Parathyroid adenoma (tissue), 2 donors: Measurements from ENCODE around the gene OR51B4.
"Not testable (repeated sequence)": the region's sequence is repeated elsewhere in the genome, so short reads cannot be mapped to it uniquely, and the experiment has no call there.

Experiments
- H2AFZ ChIP-seq: fragments of 300-600 bp; sonication (generic); one replicate; pipeline ENCODE4 v1.7.0; 2017; ENCODE audit warnings: antibody characterized with exemption, mild to moderate bottlenecking
- H3K27ac ChIP-seq: fragments of 300-600 bp; sonication (generic); one replicate; pipeline ENCODE4 v1.7.0; 2017
- H3K27me3 ChIP-seq: fragments of 300-600 bp; sonication (generic); one replicate; pipeline ENCODE4 v1.7.0; 2017; ENCODE audit warnings: low read length; ENCODE audit not compliant: control insufficient read depth, insufficient read depth
- H3K36me3 ChIP-seq: fragments of 300-600 bp; sonication (generic); one replicate; pipeline ENCODE4 v1.7.0; 2017; ENCODE audit warnings: low read length; ENCODE audit not compliant: control insufficient read depth, insufficient read depth
- H3K4me1 ChIP-seq: fragments of 300-600 bp; sonication (generic); one replicate; pipeline ENCODE4 v1.7.0; 2017; ENCODE audit warnings: control low read depth
- H3K4me2 ChIP-seq: fragments of 300-600 bp; sonication (generic); one replicate; pipeline ENCODE4 v1.7.0; 2017; ENCODE audit warnings: low read length
- H3K4me3 ChIP-seq: fragments of 300-600 bp; sonication (generic); one replicate; pipeline ENCODE4 v1.7.0; 2017; ENCODE audit warnings: low read depth, low read length
- H3K79me2 ChIP-seq: fragments of 300-600 bp; sonication (generic); one replicate; pipeline ENCODE4 v1.7.0; 2017; ENCODE audit warnings: control low read depth
- H3K9ac ChIP-seq: fragments of 300-600 bp; sonication (generic); one replicate; pipeline ENCODE4 v1.7.0; 2017; ENCODE audit warnings: mild to moderate bottlenecking
- H3K9me3 ChIP-seq: fragments of 300-600 bp; sonication (generic); one replicate; pipeline ENCODE4 v1.7.0; 2017; ENCODE audit warnings: low read length; ENCODE audit not compliant: control insufficient read depth
- CTCF ChIP-seq: fragments of 300-600 bp; sonication (generic); IDR thresholded peaks from one replicate; pipeline ENCODE4 v1.7.0; 2017; ENCODE audit warnings: antibody characterized with exemption, mild to moderate bottlenecking
- donor health status: primary hyperparathyroidism.

OR51B4 gene

GRCh38 chr11:5345831-5346230 is 44.1 kb upstream of the OR51B4 start:
- no peaks in the 10 kb centered on the region for H3K4me1 ChIP-seq
- no peaks in the 10 kb centered on the region for H3K36me3 ChIP-seq
- H3K27me3 ChIP-seq = no peaks in the 10 kb centered on the region
- no peak overlapping the region for H3K27ac ChIP-seq
- H3K4me3 ChIP-seq = no peak overlapping the region
- H3K9ac ChIP-seq = no peak overlapping the region
- TF ChIP-seq CTCF = no peak
- no peaks in the 10 kb centered on the region for H3K79me2 ChIP-seq
- no peak overlapping the region for H3K4me2 ChIP-seq
- no peaks in the 10 kb centered on the region for H3K9me3 ChIP-seq
- H2AFZ ChIP-seq = no peak overlapping the region

GRCh38 chr11:5343474-5344335 is 42.0 kb upstream of the OR51B4 start, which contains the start of gene OR51B5:
OR51B5 (minus strand) TSS chr11:5343524; CDS start chr11:5343524, 0 bp downstream.
- Histone ChIP-seq H3K27ac (no peak within 1 kb of the TSS), H3K9me3 (no peaks in the 10 kb centered on the region), H3K79me2 (no peaks in the 10 kb centered on the region)

GRCh38 chr11:5339771-5340322 is 38.1 kb upstream of the OR51B4 start:
- H3K27me3 ChIP-seq = no peaks in the 10 kb centered on the region
- H3K79me2 ChIP-seq = no peaks in the 10 kb centered on the region
- no peaks in the 10 kb centered on the region for H3K4me1 ChIP-seq
- no peaks in the 10 kb centered on the region for H3K36me3 ChIP-seq
- no peak overlapping the region for H3K27ac ChIP-seq
- H3K4me3 ChIP-seq = no peak overlapping the region
- no peaks in the 10 kb centered on the region for H3K9me3 ChIP-seq
- no peak overlapping the region for H2AFZ ChIP-seq
- TF ChIP-seq CTCF = no peak
- no peak overlapping the region for H3K9ac ChIP-seq
- H3K4me2 ChIP-seq = no peak overlapping the region

More at GRCh38 chr11:5343474-5344335, 42.0 kb upstream of the OR51B4 start, which contains the start of gene OR51B5:
- Histone ChIP-seq H3K36me3 (no peaks in the 10 kb centered on the region), H3K4me2 (no peak within 1 kb of the TSS), H3K4me3 (no peak within 1 kb of the TSS), H3K4me1 (no peaks in the 10 kb centered on the region), H3K9ac (no peak within 1 kb of the TSS), H2AFZ (no peak within 1 kb of the TSS), H3K27me3 (no peaks in the 10 kb centered on the region)
- no peak for TF ChIP-seq CTCF

- not testable (repeated sequence) for H3K4me1 ChIP-seq, H3K4me2 ChIP-seq, H3K27me3 ChIP-seq, H3K9ac ChIP-seq, H3K4me3 ChIP-seq, H3K27ac ChIP-seq, H3K9me3 ChIP-seq, H3K79me2 ChIP-seq, H2AFZ ChIP-seq, H3K36me3 ChIP-seq
These were observed 35.5 kb upstream of the OR51B4 start for GRCh38 chr11:5337253-5337652.

- Histone ChIP-seq H3K4me3 (no peak overlapping the region), H3K79me2 (no peaks in the 10 kb centered on the region), H3K9ac (no peak overlapping the region), H2AFZ (no peak overlapping the region), H3K27ac (no peak overlapping the region), H3K36me3 (no peaks in the 10 kb centered on the region), H3K4me2 (no peak overlapping the region), H3K4me1 (no peaks in the 10 kb centered on the region), H3K9me3 (no peaks in the 10 kb centered on the region), H3K27me3 (no peaks in the 10 kb centered on the region)
- no peak for TF ChIP-seq CTCF
These were observed 34.6 kb upstream of the OR51B4 start for GRCh38 chr11:5336331-5336730.
